Lower leg skin (tissue), 4 donors: ENCODE results near the gene TMOD3. TPM values are rescaled to one million over a fixed set of nuclear protein-coding genes. Genes with fewer than 3 reads are reported as not detected.

Source experiments
- DNase-seq, 2 donors: peaks; one replicate each; pipeline ENCODE4 v3.0.0-alpha.2; 2019; ENCODE audit warnings: low spot score in 2 of 2
- H3K4me3 ChIP-seq: fragments of 200-600 bp; sonication (generic); 2 replicates; pipeline ENCODE4 v1.5.1; 2017; ENCODE audit warnings: mild to moderate bottlenecking, low read depth; ENCODE audit not compliant: poor library complexity, severe bottlenecking
- CTCF ChIP-seq, 3 donors: fragments of 450-650 bp; IDR thresholded peaks; one replicate each; pipeline ENCODE4 v1.5.1; 2016; ENCODE audit warnings: antibody characterized with exemption in 3 of 3, mild to moderate bottlenecking in 3 of 3, moderate library complexity in 2 of 3
- POLR2A ChIP-seq, 2 donors: fragments of 450-650 bp; IDR thresholded peaks; one replicate each; pipeline ENCODE4 v1.6.1; 2016 to 2017; ENCODE audit warnings: antibody characterized with exemption in 2 of 2, mild to moderate bottlenecking in 1 of 2, moderate library complexity in 1 of 2
- WGBS, 2 donors: methylation state at CpG; one replicate each; pipeline ENCODE4 v1.1.5; 2018; 5-methylcytosine and 5-hydroxymethylcytosine counted together
- intact Hi-C: fragments of 100-400 bp; cut with DNase I; formaldehyde crosslinking; loops from one replicate; pipeline ENCODE4 v1.15.0; 2023; ENCODE audit warnings: low total_unique reads
- total RNA-seq, 4 donors: library from RNA; depleted of rRNA; stranded (reverse); fragments of >200 nt; gene quantifications; one replicate each; pipeline ENCODE4 v1.1.0, GENCODE V29; 2016

TMOD3 gene
- total RNA-seq, 4 donors from 2014 or later = 35.4 to 47.2 (median 38.6) TPM

- 37 to 43% methylated on average over 4 of the region's 4 CpGs for WGBS, 2 donors
- no peak for DNase-seq
- intact Hi-C loops = no loop called here
Measured at GRCh38 chr15:51837792-51838251, 8.4 kb downstream of the TMOD3 start.

GRCh38 chr15:51838270-51838669 is 8.8 kb downstream of the TMOD3 start:
- no peak for DNase-seq
- H3K4me3 ChIP-seq = no peak overlapping the region
- 73 to 74% methylated on average over 2 of the region's 2 CpGs for WGBS, 2 donors
- intact Hi-C loops = no loop called here
- TF ChIP-seq CTCF (IDR thresholded peaks at IDR 0.05) = no peak
- no peak for TF ChIP-seq POLR2A (IDR thresholded peaks at IDR 0.05)

More at GRCh38 chr15:51837792-51838251, 8.4 kb downstream of the TMOD3 start:
- TF ChIP-seq POLR2A (IDR thresholded peaks at IDR 0.05) = no peak
- TF ChIP-seq CTCF (IDR thresholded peaks at IDR 0.05) = no peak
- no peak overlapping the region for H3K4me3 ChIP-seq

- TF ChIP-seq CTCF (IDR thresholded peaks at IDR 0.05) = no peak
- TF ChIP-seq POLR2A (IDR thresholded peaks at IDR 0.05) = no peak
- WGBS, 2 donors = 74 to 83% methylated on average over 4 of the region's 4 CpGs
- H3K4me3 ChIP-seq = no peak overlapping the region
- DNase-seq = no peak
- intact Hi-C loops = no loop called here
Measured at GRCh38 chr15:51840692-51841091, 11.2 kb downstream of the TMOD3 start.

GRCh38 chr15:51841406-51842040 is 12.1 kb downstream of the TMOD3 start:
- TF ChIP-seq CTCF (IDR thresholded peaks at IDR 0.05) = no peak
- TF ChIP-seq POLR2A (IDR thresholded peaks at IDR 0.05) = no peak
- DNase-seq = no peak
- intact Hi-C loops = no loop called here
- WGBS, 2 donors = 57 to 59% methylated on average over 5 of the region's 5 CpGs
- no peak overlapping the region for H3K4me3 ChIP-seq

- intact Hi-C loops = no loop called here
- no peak overlapping the region for H3K4me3 ChIP-seq
- WGBS, 2 donors = 95 to 96% methylated on average over 3 of the region's 3 CpGs
- TF ChIP-seq CTCF (IDR thresholded peaks at IDR 0.05) (no peak), POLR2A (IDR thresholded peaks at IDR 0.05) (no peak)
- no peak for DNase-seq
Measured at GRCh38 chr15:51842265-51842664, 12.8 kb downstream of the TMOD3 start.
